ENCODE results near the gene ITPR2. TPM values are rescaled to one million over a fixed set of nuclear protein-coding genes. Genes with fewer than 3 reads are reported as not detected.
"Not testable (repeated sequence)": the region's sequence is repeated elsewhere in the genome, so short reads cannot be mapped to it uniquely, and the experiment has no call there.

Gene ITPR2
- total RNA-seq, 1 donor from 2014 or later, result 48.1 TPM

DNA sequence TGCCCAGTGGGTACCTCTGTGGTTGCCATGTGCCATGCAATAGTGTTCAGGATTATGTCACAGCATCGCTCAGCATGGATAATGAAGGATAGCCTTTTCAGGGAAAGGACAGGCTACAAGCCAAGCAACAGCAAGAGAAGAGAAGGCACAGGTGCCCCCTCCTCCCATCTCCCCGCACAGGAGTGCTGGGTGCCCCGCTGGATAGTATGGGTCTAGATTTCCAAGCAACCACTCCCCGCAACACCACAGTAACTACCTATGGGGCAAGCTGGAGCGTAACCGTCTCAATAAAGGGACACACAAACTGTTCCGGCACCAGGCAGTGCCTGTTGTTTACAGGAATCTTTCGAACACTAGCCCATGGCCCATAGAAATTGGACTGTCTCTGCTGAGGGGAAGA, 222.2 kb downstream of the ITPR2 start:
- no peaks in the 10 kb centered on the region for H3K27me3 ChIP-seq
- DNase-seq (ENCODE audit: extremely low spot score in 2 of 2), result no peak
- no peaks in the 10 kb centered on the region for H3K9me3 ChIP-seq
- no peaks in the 10 kb centered on the region for H3K4me1 ChIP-seq
- H3K36me3 ChIP-seq, result no peaks in the 10 kb centered on the region
- no peak overlapping the region for H3K4me3 ChIP-seq
- intact Hi-C loops (cut with DNase I), result no loop called here
- no peak for TF ChIP-seq POLR2A (IDR thresholded peaks at IDR 0.05)
- TF ChIP-seq POLR2AphosphoS5 (IDR thresholded peaks at IDR 0.05; ENCODE audit: insufficient read depth in 1 of 2, low read depth in 1 of 2), result no peak
- no peak for TF ChIP-seq CTCF (IDR thresholded peaks at IDR 0.05)
- no peak overlapping the region for H3K27ac ChIP-seq

- Histone ChIP-seq H3K27ac (no peak overlapping the region), H3K9me3 (no peaks in the 10 kb centered on the region), H3K4me1 (no peaks in the 10 kb centered on the region), H3K27me3 (no peaks in the 10 kb centered on the region), H3K36me3 (no peaks in the 10 kb centered on the region), H3K4me3 (no peak overlapping the region)
- TF ChIP-seq POLR2A (IDR thresholded peaks at IDR 0.05), result no peak
- TF ChIP-seq CTCF (IDR thresholded peaks at IDR 0.05), result no peak
- TF ChIP-seq POLR2AphosphoS5 (IDR thresholded peaks at IDR 0.05; ENCODE audit: insufficient read depth in 1 of 2, low read depth in 1 of 2), result no peak
- DNase-seq (ENCODE audit: extremely low spot score in 2 of 2), result no peak
- intact Hi-C loops (cut with DNase I), result no loop called here
These were observed 223.0 kb downstream of the ITPR2 start for GRCh38 chr12:26609986-26610385.

DNA sequence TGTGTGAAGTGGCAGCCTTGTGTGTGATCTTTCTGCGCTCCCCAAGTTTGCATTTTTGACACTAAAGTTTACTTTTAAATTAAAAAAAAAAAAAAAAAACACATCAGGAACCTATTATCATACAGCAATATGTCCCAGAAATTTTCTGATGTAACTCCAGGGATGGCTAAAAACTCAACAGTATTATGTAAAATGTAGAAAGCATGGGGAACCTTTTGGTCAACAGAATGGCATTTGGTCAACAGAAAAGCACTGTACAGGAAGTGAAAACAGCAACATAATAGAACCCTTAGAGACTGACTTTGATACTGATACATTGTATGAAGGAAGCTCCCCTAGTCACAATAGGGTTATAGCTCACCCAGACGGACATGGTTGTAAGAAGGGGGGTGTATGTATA, 224.3 kb downstream of the ITPR2 start:
- no peaks in the 10 kb centered on the region for H3K27me3 ChIP-seq
- no peaks in the 10 kb centered on the region for H3K36me3 ChIP-seq
- intact Hi-C loops (cut with DNase I), result no loop called here
- no peak overlapping the region for H3K4me3 ChIP-seq
- no peak overlapping the region for H3K27ac ChIP-seq
- DNase-seq (ENCODE audit: extremely low spot score in 2 of 2), result no peak
- TF ChIP-seq POLR2AphosphoS5 (IDR thresholded peaks at IDR 0.05; ENCODE audit: insufficient read depth in 1 of 2, low read depth in 1 of 2) (no peak), CTCF (IDR thresholded peaks at IDR 0.05) (no peak), POLR2A (IDR thresholded peaks at IDR 0.05) (no peak)
- H3K9me3 ChIP-seq, result no peaks in the 10 kb centered on the region
- H3K4me1 ChIP-seq, result no peaks in the 10 kb centered on the region

GRCh38 chr12:26608273-26608672, 224.7 kb downstream of the ITPR2 start:
- H3K9me3 ChIP-seq, result no peaks in the 10 kb centered on the region
- no peak overlapping the region for H3K4me3 ChIP-seq
- DNase-seq (ENCODE audit: extremely low spot score in 2 of 2), result no peak
- intact Hi-C loops (cut with DNase I), result no loop called here
- H3K27ac ChIP-seq, result no peak overlapping the region
- TF ChIP-seq POLR2A (IDR thresholded peaks at IDR 0.05) (no peak), POLR2AphosphoS5 (IDR thresholded peaks at IDR 0.05; ENCODE audit: insufficient read depth in 1 of 2, low read depth in 1 of 2) (no peak), CTCF (IDR thresholded peaks at IDR 0.05) (no peak)
- no peaks in the 10 kb centered on the region for H3K4me1 ChIP-seq
- H3K36me3 ChIP-seq, result no peaks in the 10 kb centered on the region
- no peaks in the 10 kb centered on the region for H3K27me3 ChIP-seq

- Histone ChIP-seq H3K27ac (no peak overlapping the region), H3K27me3 (no peaks in the 10 kb centered on the region), H3K36me3 (peaks cover 0 to 1% of the 10 kb centered on the region in 2 donors), H3K4me1 (no peaks in the 10 kb centered on the region), H3K9me3 (no peaks in the 10 kb centered on the region), H3K4me3 (no peak overlapping the region)
- intact Hi-C loops (cut with DNase I), result no loop called here
- DNase-seq (ENCODE audit: extremely low spot score in 2 of 2), result no peak
- TF ChIP-seq POLR2AphosphoS5 (IDR thresholded peaks at IDR 0.05; ENCODE audit: insufficient read depth in 1 of 2, low read depth in 1 of 2) (no peak), CTCF (IDR thresholded peaks at IDR 0.05) (no peak), POLR2A (IDR thresholded peaks at IDR 0.05) (no peak)
These were observed 226.1 kb downstream of the ITPR2 start for GRCh38 chr12:26606911-26607310.

DNA sequence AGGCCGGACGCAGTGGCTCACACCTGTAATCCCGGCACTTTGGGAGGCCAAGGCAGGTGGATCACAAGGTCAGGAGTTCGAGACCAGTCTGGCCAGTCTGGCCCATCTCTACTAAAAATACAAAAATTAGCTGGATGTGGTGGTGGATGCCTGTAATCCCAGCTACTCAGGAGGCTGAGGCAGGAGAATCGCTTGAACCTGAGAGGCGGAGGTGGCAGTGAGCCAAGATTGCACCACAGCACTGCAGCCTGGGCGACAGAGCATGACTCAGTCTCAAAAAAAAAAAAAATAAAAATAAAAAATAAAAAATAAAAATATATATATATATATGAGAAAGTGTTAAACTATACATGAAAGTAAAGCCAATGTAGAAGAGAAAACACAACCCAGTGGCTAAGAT, 228.2 kb downstream of the ITPR2 start:
- H3K4me1 ChIP-seq; H3K4me3 ChIP-seq; intact Hi-C loops (cut with DNase I); H3K36me3 ChIP-seq; H3K27me3 ChIP-seq; H3K9me3 ChIP-seq; H3K27ac ChIP-seq; DNase-seq (ENCODE audit: extremely low spot score in 2 of 2): not testable (repeated sequence)
